GM13977 (cell line): ENCODE data around the gene SUMO3.

Experiments
- DNase-seq: peaks from one replicate; pipeline ENCODE4 v3.0.0; 2012; ENCODE audit warnings: low spot score
- in situ Hi-C: fragments of 300-500 bp; cut with MboI; formaldehyde crosslinking; loops from one replicate; pipeline ENCODE4 v1.12.0; 2022; ENCODE audit warnings: low sequenced_read_pairs, low pct_unique_long_range_greater_than_20kb, mixed read lengths, inconsistent platforms; ENCODE audit not compliant: unreplicated experiment
- TF ChIP-seq, protein P1 (sequence below): IDR thresholded peaks from 2 replicates; pipeline ENCODE4 v1.5.1; 2012; ENCODE audit warnings: mild to moderate bottlenecking, control low read depth; ENCODE audit not compliant: insufficient read depth; ENCODE audit errors: extremely low read depth, missing control alignments

SUMO3 gene

DNA sequence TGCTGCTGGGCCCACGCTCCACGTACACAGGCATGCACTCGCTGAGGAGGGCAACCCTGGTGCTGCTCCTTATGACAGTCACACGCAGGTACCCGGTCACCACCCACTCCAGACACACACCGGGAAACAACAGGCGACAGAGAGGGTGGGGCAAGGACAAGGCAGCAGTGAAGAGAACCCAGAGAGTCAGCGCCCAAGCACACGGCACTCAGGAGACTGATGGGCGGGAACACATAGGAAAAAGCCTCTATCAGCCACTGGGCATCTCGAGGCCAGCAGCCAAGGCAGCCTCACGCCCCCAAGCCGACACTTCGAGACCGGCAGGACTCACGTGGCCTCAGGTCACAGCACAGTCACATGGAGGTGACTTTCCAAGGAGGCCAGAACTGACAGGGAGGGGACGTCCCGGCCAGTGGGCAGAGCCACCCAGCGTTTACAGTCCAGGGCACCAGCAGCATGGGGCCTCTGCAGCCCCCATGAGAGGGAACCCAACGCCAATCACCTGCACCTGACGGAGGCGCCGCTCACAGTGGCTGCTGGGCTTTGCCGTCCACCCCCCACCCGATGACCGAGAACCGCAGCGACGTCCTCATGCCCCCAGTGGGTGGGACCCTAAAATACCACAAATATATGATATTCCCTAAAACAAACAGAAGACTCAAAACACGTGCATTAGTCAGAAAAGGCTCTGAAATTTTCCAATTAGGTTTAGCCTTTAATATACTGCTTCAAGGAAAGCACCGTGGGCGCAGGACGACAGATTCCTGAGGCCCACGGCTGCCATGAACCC lies 35.9 kb upstream of the SUMO3 start:
- TF ChIP-seq, protein P1, sequence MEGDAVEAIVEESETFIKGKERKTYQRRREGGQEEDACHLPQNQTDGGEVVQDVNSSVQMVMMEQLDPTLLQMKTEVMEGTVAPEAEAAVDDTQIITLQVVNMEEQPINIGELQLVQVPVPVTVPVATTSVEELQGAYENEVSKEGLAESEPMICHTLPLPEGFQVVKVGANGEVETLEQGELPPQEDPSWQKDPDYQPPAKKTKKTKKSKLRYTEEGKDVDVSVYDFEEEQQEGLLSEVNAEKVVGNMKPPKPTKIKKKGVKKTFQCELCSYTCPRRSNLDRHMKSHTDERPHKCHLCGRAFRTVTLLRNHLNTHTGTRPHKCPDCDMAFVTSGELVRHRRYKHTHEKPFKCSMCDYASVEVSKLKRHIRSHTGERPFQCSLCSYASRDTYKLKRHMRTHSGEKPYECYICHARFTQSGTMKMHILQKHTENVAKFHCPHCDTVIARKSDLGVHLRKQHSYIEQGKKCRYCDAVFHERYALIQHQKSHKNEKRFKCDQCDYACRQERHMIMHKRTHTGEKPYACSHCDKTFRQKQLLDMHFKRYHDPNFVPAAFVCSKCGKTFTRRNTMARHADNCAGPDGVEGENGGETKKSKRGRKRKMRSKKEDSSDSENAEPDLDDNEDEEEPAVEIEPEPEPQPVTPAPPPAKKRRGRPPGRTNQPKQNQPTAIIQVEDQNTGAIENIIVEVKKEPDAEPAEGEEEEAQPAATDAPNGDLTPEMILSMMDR: no peak
- no peak for DNase-seq
- in situ Hi-C loops: no loop called here

DNA sequence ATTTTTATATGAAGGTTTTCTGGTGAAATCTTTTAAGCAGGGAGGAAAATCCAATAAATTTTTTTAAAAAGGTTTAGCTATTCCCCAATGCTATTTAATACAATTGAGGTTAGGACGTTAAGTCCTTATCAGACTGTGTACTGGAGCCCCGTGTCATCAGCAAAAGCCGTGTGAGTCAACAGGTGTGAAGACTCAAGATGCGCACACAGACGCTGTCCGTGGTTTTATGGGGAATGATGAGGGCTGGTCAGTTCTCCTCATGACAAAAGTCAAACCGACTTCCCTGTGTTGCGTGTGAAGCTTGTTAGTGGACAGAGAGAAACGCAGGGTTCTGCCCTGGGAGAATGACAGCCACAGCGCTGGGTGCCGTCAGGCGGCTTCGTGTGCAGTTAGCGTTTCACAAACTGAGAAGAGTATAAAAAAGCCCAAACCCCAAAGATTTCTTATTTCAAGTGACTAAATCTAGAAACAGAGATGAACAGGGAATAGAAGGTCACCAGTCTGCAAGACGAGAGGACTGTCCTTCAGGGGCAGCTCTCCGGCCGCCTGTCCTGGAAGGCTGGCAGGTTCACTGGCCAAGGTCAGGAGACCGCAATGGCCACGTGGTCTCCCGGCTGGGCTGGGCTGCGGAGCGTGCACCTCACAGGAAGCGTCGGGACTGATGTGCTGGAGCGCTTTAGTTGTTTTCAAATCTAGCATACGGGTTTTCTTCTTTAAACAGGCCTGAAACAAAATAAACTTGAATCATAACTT lies 33.2 kb upstream of the SUMO3 start:
- in situ Hi-C loops: no loop called here
- DNase-seq: no peak
- TF ChIP-seq, protein P1: no peak

DNA sequence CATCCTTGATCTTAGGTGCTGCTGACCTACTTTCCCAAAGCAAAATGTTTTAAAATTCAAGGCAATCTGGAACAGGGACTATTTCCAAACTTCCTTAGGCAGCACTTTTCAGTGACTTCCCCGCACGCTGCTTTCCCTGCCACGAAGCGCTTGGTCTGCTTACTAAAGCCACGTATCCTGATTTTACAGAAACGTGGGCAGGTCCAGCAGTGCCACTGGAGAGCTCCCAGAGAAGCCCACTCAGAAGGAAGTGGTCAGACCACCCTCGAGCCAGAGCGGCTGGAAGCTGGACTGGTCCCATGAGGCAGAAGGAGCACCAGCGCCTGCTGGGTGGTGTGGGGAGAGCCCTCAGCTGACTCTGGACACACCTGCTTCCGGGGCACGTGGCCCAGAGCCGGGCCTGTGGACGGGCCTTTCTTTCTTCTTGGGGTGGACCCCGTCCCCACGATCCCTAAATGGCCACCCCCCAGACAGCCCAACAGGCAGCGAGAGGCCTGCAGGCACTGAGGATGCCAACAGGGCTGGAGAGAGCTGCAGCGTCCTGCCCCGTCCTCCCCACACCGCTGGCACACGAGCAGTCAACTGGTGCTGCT lies 32.4 kb upstream of the SUMO3 start:
- TF ChIP-seq, protein P1: no peak
- no peak for DNase-seq
- in situ Hi-C loops: no loop called here

DNA sequence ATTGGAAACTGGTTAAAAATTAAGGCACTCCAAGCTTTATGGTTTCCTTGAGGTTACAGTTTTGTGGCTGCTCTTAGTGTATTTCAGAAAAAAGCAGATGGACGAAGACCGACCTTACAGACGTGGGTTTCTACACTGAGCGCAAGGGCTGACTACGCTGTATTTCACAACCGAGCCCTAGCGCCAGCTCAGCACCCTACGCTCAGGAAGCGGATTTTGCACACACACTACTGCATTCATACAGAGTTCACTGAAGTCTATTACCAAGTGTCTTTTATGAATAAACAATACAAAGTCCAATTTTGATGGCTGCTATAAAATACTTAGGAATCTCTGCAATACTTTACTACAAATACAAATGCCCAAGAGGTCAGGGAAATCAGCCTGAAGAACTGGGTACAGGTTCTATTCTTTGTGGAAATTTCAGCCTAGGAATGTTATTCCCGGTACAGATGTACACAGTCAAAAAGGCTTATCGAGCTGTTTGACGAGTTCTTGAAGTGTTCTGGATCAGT lies 31.8 kb upstream of the SUMO3 start:
- in situ Hi-C loops: no loop called here
- no peak for DNase-seq
- TF ChIP-seq, protein P1: no peak

DNA sequence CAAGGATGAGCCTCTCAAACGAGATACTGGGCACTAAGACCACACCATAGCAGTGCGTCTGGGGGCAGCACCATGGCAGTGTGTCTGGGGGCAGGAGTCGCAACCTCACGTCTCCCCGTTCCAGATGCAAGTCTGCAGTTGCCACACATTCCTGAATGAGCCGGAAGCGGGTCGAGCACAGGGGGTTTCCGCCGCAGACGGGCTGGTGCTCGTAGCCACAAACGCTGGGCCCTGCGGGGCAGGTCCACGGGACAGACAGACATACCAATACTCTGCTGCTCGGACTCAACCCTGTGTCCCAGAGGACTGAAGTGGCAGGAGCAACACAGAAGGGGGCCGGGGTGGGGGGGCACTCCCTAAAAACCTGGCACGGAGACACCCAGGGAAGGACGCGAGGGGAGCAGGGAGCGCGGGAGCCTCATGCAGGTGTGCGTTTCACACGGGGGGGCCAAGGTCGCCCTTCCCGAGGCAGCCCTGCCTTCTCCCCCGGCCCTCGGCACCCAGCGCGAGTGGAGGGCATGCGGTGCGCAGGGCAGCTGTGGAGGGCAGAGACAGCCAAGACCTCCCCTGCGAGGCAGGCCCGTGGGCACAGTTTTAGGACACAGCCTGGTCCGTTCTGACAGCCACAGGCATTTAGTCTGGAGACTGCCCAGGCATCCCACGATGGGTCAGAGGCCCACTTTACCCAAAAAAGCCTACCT lies 31.1 kb upstream of the SUMO3 start:
- no peak for DNase-seq
- in situ Hi-C loops: no loop called here
- TF ChIP-seq, protein P1: no peak
